ENCODE data around the gene SON.

DNA sequence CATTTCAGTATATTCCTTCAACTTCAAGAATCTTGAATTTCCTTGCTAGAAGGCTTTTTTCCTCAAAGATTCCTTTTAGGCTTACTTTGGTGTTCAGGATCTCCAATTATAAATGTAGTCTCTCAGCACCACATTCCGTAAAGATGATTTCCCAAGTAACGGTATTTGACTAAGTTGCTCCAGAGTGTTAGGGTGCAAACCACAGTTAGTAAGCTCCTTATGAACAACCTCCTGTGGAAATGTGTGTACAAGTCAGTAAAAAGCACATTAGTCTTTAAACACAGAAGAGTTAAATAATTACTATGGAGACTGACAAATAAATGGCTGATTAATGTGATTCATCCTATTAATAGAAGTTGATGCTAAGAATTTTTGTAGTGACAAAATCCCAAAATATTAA is 35.4 kb downstream of the SON start:
- TF ChIP-seq, protein P1, sequence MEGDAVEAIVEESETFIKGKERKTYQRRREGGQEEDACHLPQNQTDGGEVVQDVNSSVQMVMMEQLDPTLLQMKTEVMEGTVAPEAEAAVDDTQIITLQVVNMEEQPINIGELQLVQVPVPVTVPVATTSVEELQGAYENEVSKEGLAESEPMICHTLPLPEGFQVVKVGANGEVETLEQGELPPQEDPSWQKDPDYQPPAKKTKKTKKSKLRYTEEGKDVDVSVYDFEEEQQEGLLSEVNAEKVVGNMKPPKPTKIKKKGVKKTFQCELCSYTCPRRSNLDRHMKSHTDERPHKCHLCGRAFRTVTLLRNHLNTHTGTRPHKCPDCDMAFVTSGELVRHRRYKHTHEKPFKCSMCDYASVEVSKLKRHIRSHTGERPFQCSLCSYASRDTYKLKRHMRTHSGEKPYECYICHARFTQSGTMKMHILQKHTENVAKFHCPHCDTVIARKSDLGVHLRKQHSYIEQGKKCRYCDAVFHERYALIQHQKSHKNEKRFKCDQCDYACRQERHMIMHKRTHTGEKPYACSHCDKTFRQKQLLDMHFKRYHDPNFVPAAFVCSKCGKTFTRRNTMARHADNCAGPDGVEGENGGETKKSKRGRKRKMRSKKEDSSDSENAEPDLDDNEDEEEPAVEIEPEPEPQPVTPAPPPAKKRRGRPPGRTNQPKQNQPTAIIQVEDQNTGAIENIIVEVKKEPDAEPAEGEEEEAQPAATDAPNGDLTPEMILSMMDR (conservative IDR thresholded peaks at IDR 0.05; ENCODE audit: low read length), result no peak
- no peak for TF ChIP-seq EZH2phosphoT487 (IDR thresholded peaks at IDR 0.05; ENCODE audit: borderline replicate concordance, low read depth, low read length)
